ENCODE measurements around the gene PIGP.
"Not testable (repeated sequence)": the region's sequence is repeated elsewhere in the genome, so short reads cannot be mapped to it uniquely, and the experiment has no call there.

PIGP gene

GRCh38 chr21:37072988-37073416, at the start of gene PIGP, which contains the start of gene TTC3:
Gene PIGP, minus strand, starts transcription at chr21:37073071. Its CDS starts 556 bp downstream, at chr21:37072515.
Gene TTC3, plus strand, starts transcription at chr21:37073254. Its CDS starts 14,004 bp downstream, at chr21:37087258.
- DNase-seq (ENCODE audit: low read depth) = peak; percentile 90
- TF ChIP-seq CTCF (conservative IDR thresholded peaks at IDR 0.05; ENCODE audit: control insufficient read depth, insufficient read depth, low read depth, low read length) = no peak
- peak within 1 kb of the TSS; percentile 85 for H3K4me3 ChIP-seq (ENCODE audit: control insufficient read depth, low read depth, low read length)

DNA sequence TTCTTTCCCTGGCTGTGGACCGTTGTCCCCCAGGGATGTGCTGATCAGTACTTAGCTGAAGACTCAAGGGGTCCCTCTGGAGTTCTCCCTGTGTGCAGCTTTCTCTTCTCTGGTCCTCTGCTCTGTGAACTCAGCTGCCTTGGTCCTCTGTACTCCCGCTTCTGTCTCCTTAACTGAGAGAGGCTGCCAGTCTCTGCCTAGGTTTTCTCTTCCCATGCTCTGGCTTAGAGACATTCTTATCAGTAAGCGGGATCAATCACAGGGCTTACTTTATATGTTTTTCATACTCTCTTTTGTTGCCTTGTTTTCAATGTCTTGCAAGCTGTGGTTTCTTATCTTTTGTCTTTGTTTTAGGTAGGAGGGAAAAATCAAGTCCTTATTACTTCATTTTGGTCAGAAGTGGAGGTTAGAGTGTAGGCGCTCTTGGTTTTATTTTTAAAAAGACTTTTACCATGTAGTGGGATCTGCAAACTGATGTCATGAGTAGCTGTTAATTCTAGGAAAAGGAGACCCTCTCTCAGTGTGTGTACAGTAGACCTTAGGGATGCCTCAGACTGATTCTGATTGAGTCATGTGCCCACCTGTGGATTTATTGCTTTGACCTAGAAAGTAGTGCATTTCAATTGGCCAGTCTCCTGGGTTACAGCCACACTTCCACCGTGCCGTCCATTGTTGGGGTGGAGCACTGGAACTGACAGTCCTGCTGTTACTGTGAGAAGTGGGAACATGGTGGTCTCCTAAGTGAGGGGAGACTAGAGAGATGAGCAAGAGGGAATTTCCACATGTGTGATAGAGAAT, 46.7 kb upstream of the PIGP start:
- TF ChIP-seq CTCF (conservative IDR thresholded peaks at IDR 0.05; ENCODE audit: control insufficient read depth, insufficient read depth, low read depth, low read length) = no peak
- no peak overlapping the region for H3K4me3 ChIP-seq (ENCODE audit: control insufficient read depth, low read depth, low read length)
- DNase-seq (ENCODE audit: low read depth) = no peak

- no peak for TF ChIP-seq CTCF (conservative IDR thresholded peaks at IDR 0.05; ENCODE audit: control insufficient read depth, insufficient read depth, low read depth, low read length)
- no peak overlapping the region for H3K4me3 ChIP-seq (ENCODE audit: control insufficient read depth, low read depth, low read length)
- no peak for DNase-seq (ENCODE audit: low read depth)
These were observed 45.4 kb upstream of the PIGP start for GRCh38 chr21:37118187-37118826.

- H3K4me3 ChIP-seq (ENCODE audit: control insufficient read depth, low read depth, low read length) = no peak overlapping the region
- no peak for TF ChIP-seq CTCF (conservative IDR thresholded peaks at IDR 0.05; ENCODE audit: control insufficient read depth, insufficient read depth, low read depth, low read length)
- no peak for DNase-seq (ENCODE audit: low read depth)
These were observed 44.3 kb upstream of the PIGP start for GRCh38 chr21:37117204-37117603.

GRCh38 chr21:37116459-37116858, 43.6 kb upstream of the PIGP start:
- H3K4me3 ChIP-seq (ENCODE audit: control insufficient read depth, low read depth, low read length); DNase-seq (ENCODE audit: low read depth): not testable (repeated sequence)

DNA sequence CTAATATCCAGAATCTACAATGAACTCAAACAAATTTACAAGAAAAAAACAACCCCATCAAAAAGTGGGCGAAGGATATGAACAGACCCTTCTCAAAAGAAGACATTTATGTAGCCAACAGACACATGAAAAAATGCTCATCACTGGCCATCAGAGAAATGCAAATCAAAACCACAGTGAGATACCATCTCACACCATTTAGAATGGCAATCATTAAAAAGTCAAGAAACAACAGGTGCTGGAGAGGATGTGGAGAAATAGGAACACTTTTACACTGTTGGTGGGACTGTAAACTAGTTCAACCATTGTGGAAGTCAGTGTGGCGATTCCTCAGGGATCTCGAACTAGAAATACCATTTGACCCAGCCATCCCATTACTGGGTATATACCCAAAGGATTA, 41.4 kb upstream of the PIGP start:
- not testable (repeated sequence) for H3K4me3 ChIP-seq (ENCODE audit: control insufficient read depth, low read depth, low read length); DNase-seq (ENCODE audit: low read depth)

GRCh38 chr21:37111029-37111428, 38.2 kb upstream of the PIGP start:
- not testable (repeated sequence) for H3K4me3 ChIP-seq (ENCODE audit: control insufficient read depth, low read depth, low read length); DNase-seq (ENCODE audit: low read depth)

- DNase-seq (ENCODE audit: low read depth) = no peak
- H3K4me3 ChIP-seq (ENCODE audit: control insufficient read depth, low read depth, low read length) = no peak overlapping the region
- TF ChIP-seq CTCF (conservative IDR thresholded peaks at IDR 0.05; ENCODE audit: control insufficient read depth, insufficient read depth, low read depth, low read length) = no peak
These were observed 34.1 kb upstream of the PIGP start for GRCh38 chr21:37106998-37107397.

GRCh38 chr21:37102746-37103145, 29.9 kb upstream of the PIGP start:
- peak; percentile 4 for DNase-seq (ENCODE audit: low read depth)
- not testable (repeated sequence) for H3K4me3 ChIP-seq (ENCODE audit: control insufficient read depth, low read depth, low read length)
